Activated CD8-positive, alpha-beta memory T cell treated with anti-CD3 and anti-CD28 coated beads, Interleukin-2, amount 10 ng/mL, durations not matched to agents 7 days and 5 days (primary cell): ENCODE measurements around the gene CD6. TPM values are rescaled to one million over a fixed set of nuclear protein-coding genes. Genes with fewer than 3 reads are reported as not detected.

Experiments used
- ATAC-seq: fragments of 150-1000 bp; cut with Tn5 transposase; one replicate; pipeline ENCODE4 v1.10.0; 2021; ENCODE audit warnings: moderate library complexity
- CTCF ChIA-PET: fragments of 350-600 bp; sonication (Branson Sonifier 250); formaldehyde crosslinking; loops from one replicate; lab custom pipeline; 2021; ENCODE audit warnings: antibody characterized with exemption; lab: Charles Lee
- DNase-seq: peaks from one replicate; pipeline ENCODE4 v3.0.0-alpha.2; 2020
- H3K27ac Mint-ChIP-seq: one replicate; pipeline ENCODE4 v1.8.0; 2021; ENCODE audit warnings: mild to moderate bottlenecking, mixed read lengths
- H3K27me3 Mint-ChIP-seq: one replicate; pipeline ENCODE4 v1.8.0; 2021; ENCODE audit warnings: mixed read lengths
- H3K36me3 Mint-ChIP-seq: one replicate; pipeline ENCODE4 v1.8.0; 2021; ENCODE audit warnings: mild to moderate bottlenecking, mixed read lengths
- H3K4me1 Mint-ChIP-seq: one replicate; pipeline ENCODE4 v1.8.0; 2021; ENCODE audit warnings: mixed read lengths
- H3K4me3 Mint-ChIP-seq: one replicate; pipeline ENCODE4 v1.8.0; 2021; ENCODE audit warnings: mild to moderate bottlenecking, moderate library complexity, mixed read lengths
- H3K9me3 Mint-ChIP-seq: one replicate; pipeline ENCODE4 v1.8.0; 2022; ENCODE audit warnings: low read depth, mixed read lengths
- total RNA-seq, 2 experiments: library from RNA; stranded (reverse); gene quantifications; one replicate each; pipeline ENCODE4 v1.2.3, GENCODE V29; 2021

CD6 gene
- total RNA-seq, 2 experiments from 2014 or later, result 152 to 181 TPM

GRCh38 chr11:61026121-61027031, 54.9 kb downstream of the CD6 start:
- peak; percentile 68 for DNase-seq
- H3K27ac Mint-ChIP-seq, result peak overlapping the region; percentile 84
- CTCF ChIA-PET, result interaction anchor here (1.5 to 2.2 kb wide), 3 partner anchors 16 to 55 kb away, joined by 4 to 7 read pairs (median 5); partner anchors contain the start of gene CD6
- no peaks in the 10 kb centered on the region for H3K9me3 Mint-ChIP-seq
- peak; percentile 9 for ATAC-seq
- peak overlapping the region; percentile 27 for H3K4me3 Mint-ChIP-seq
- H3K4me1 Mint-ChIP-seq, result peaks cover 80% of the 10 kb centered on the region
- no peaks in the 10 kb centered on the region for H3K36me3 Mint-ChIP-seq
- H3K27me3 Mint-ChIP-seq, result no peaks in the 10 kb centered on the region

GRCh38 chr11:61027141-61027840, 55.8 kb downstream of the CD6 start:
- Mint-ChIP-seq H3K9me3 (no peaks in the 10 kb centered on the region), H3K4me1 (peaks cover 72% of the 10 kb centered on the region), H3K4me3 (peak overlapping the region; percentile 57), H3K36me3 (no peaks in the 10 kb centered on the region), H3K27ac (peak overlapping the region; percentile 84), H3K27me3 (no peaks in the 10 kb centered on the region)
- DNase-seq (peak; percentile 65), ATAC-seq (peak; percentile 32)
- CTCF ChIA-PET, result interaction anchor here (0.8 to 2.2 kb wide), 3 partner anchors 36 to 64 kb away, joined by 3 to 5 read pairs (median 4); partner anchors contain the start of gene CD6

GRCh38 chr11:61028135-61028729, 56.8 kb downstream of the CD6 start:
- H3K4me3 Mint-ChIP-seq, result peak overlapping the region; percentile 57
- H3K27ac Mint-ChIP-seq, result peak overlapping the region; percentile 84
- H3K36me3 Mint-ChIP-seq, result no peaks in the 10 kb centered on the region
- DNase-seq (peak; percentile 68), ATAC-seq (peak; percentile 37)
- H3K4me1 Mint-ChIP-seq, result peaks cover 64% of the 10 kb centered on the region
- H3K27me3 Mint-ChIP-seq, result no peaks in the 10 kb centered on the region
- no peaks in the 10 kb centered on the region for H3K9me3 Mint-ChIP-seq
- CTCF ChIA-PET, result interaction anchor here (0.8 to 1.8 kb wide), 2 partner anchors 35 to 63 kb away, joined by 3 to 4 read pairs; no protein-coding TSS in a partner anchor

- ATAC-seq, result no peak
- Mint-ChIP-seq H3K9me3 (no peaks in the 10 kb centered on the region), H3K36me3 (no peaks in the 10 kb centered on the region), H3K27ac (no peak overlapping the region), H3K4me1 (peaks cover 32% of the 10 kb centered on the region), H3K4me3 (no peak overlapping the region), H3K27me3 (no peaks in the 10 kb centered on the region)
- CTCF ChIA-PET, result no interaction called here
- DNase-seq, result no peak
These were observed 61.3 kb downstream of the CD6 start for GRCh38 chr11:61032824-61033223.

GRCh38 chr11:61033417-61033816, 61.9 kb downstream of the CD6 start:
- Mint-ChIP-seq H3K4me1 (peaks cover 29% of the 10 kb centered on the region), H3K27ac (no peak overlapping the region), H3K4me3 (no peak overlapping the region), H3K36me3 (no peaks in the 10 kb centered on the region), H3K9me3 (no peaks in the 10 kb centered on the region), H3K27me3 (no peaks in the 10 kb centered on the region)
- CTCF ChIA-PET, result no interaction called here
- ATAC-seq (no peak), DNase-seq (no peak)

- no peaks in the 10 kb centered on the region for H3K27me3 Mint-ChIP-seq
- no peak overlapping the region for H3K27ac Mint-ChIP-seq
- ATAC-seq (no peak), DNase-seq (no peak)
- no peaks in the 10 kb centered on the region for H3K9me3 Mint-ChIP-seq
- CTCF ChIA-PET, result no interaction called here
- no peak overlapping the region for H3K4me3 Mint-ChIP-seq
- H3K4me1 Mint-ChIP-seq, result peaks cover 25% of the 10 kb centered on the region
- H3K36me3 Mint-ChIP-seq, result peaks cover 1% of the 10 kb centered on the region
These were observed 62.6 kb downstream of the CD6 start for GRCh38 chr11:61034111-61034510.

GRCh38 chr11:61034704-61035525, 63.4 kb downstream of the CD6 start:
- Mint-ChIP-seq H3K27me3 (no peaks in the 10 kb centered on the region), H3K4me3 (no peak overlapping the region), H3K4me1 (peaks cover 25% of the 10 kb centered on the region)

GRCh38 chr11:61035526-61035835, 64.0 kb downstream of the CD6 start:
- Mint-ChIP-seq H3K9me3 (no peaks in the 10 kb centered on the region), H3K27ac (no peak overlapping the region), H3K4me1 (peaks cover 25% of the 10 kb centered on the region), H3K36me3 (peaks cover 1% of the 10 kb centered on the region), H3K27me3 (no peaks in the 10 kb centered on the region), H3K4me3 (no peak overlapping the region)
- ATAC-seq (no peak), DNase-seq (no peak)
- CTCF ChIA-PET, result interaction anchor here (1.0 to 1.3 kb wide), 2 partner anchors 12 to 136 kb away, joined by 3 read pairs; no protein-coding TSS in a partner anchor

More at GRCh38 chr11:61034704-61035525, 63.4 kb downstream of the CD6 start:
- H3K9me3 Mint-ChIP-seq, result no peaks in the 10 kb centered on the region
- peaks cover 1% of the 10 kb centered on the region for H3K36me3 Mint-ChIP-seq
- CTCF ChIA-PET, result no interaction called here
- DNase-seq (no peak), ATAC-seq (no peak)
- H3K27ac Mint-ChIP-seq, result no peak overlapping the region

- DNase-seq, result no peak
- peaks cover 1% of the 10 kb centered on the region for H3K36me3 Mint-ChIP-seq
- H3K27me3 Mint-ChIP-seq, result no peaks in the 10 kb centered on the region
- no peak overlapping the region for H3K4me3 Mint-ChIP-seq
- CTCF ChIA-PET, result interaction anchor here (0.9 to 1.5 kb wide), 3 partner anchors 23 to 150 kb away, joined by 3 read pairs; no protein-coding TSS in a partner anchor
- peak overlapping the region; percentile 72 for H3K27ac Mint-ChIP-seq
- peaks cover 40% of the 10 kb centered on the region for H3K4me1 Mint-ChIP-seq
- no peaks in the 10 kb centered on the region for H3K9me3 Mint-ChIP-seq
- no peak for ATAC-seq
These were observed 66.1 kb downstream of the CD6 start for GRCh38 chr11:61037441-61038093.

GRCh38 chr11:61039916-61040315, 68.4 kb downstream of the CD6 start:
- Mint-ChIP-seq H3K4me3 (no peak overlapping the region), H3K4me1 (peaks cover 48% of the 10 kb centered on the region), H3K9me3 (no peaks in the 10 kb centered on the region), H3K36me3 (peaks cover 1% of the 10 kb centered on the region), H3K27me3 (no peaks in the 10 kb centered on the region), H3K27ac (no peak overlapping the region)
- ATAC-seq (no peak), DNase-seq (no peak)
- CTCF ChIA-PET, result interaction anchor here (1.1 to 3.0 kb wide), 4 partner anchors 11 to 33 kb away, joined by 3 to 11 read pairs (median 4); no protein-coding TSS in a partner anchor

- Mint-ChIP-seq H3K27ac (peak overlapping the region; percentile 94), H3K9me3 (no peaks in the 10 kb centered on the region), H3K36me3 (peaks cover 3% of the 10 kb centered on the region), H3K4me1 (peaks cover 50% of the 10 kb centered on the region), H3K4me3 (peak overlapping the region; percentile 74), H3K27me3 (no peaks in the 10 kb centered on the region)
- peak; percentile 94 for DNase-seq
- CTCF ChIA-PET, result interaction anchor here (0.6 to 4.0 kb wide), 24 partner anchors 9 to 211 kb away, joined by 3 to 24 read pairs (median 6); no protein-coding TSS in a partner anchor
- peak; percentile 99 for ATAC-seq
These were observed 70.5 kb downstream of the CD6 start for GRCh38 chr11:61041755-61042518.
